Measurements from ENCODE around the gene HLCS. TPM values are rescaled to one million over a fixed set of nuclear protein-coding genes. Genes with fewer than 3 reads are reported as not detected.

HLCS gene
- total RNA-seq, 2 donors from 2014 or later, result 27.2 to 38.6 TPM

- no peak for DNase-seq
- H3K9me3 ChIP-seq, result no peaks in the 10 kb centered on the region
- H3K36me3 ChIP-seq (replicated peaks in 1 of 2; ENCODE audit: insufficient read depth in 1 of 2, low read depth in 2 of 2), result no peaks in the 10 kb centered on the region
- H3K4me1 ChIP-seq, result no peaks in the 10 kb centered on the region
- no peak overlapping the region for H3K27ac ChIP-seq
- intact Hi-C loops (cut with DNase I), result no loop called here
- TF ChIP-seq POLR2A (IDR thresholded peaks at IDR 0.05) (no peak), CTCF (IDR thresholded peaks at IDR 0.05) (no peak)
- 71 to 77% methylated on average over 4 to 6 of the region's 6 CpGs for WGBS, 2 donors
- H3K27me3 ChIP-seq, result no peaks in the 10 kb centered on the region
- ATAC-seq, result no peak
- no peak overlapping the region for H3K4me3 ChIP-seq
These were observed 185.6 kb downstream of the HLCS start for GRCh38 chr21:36780861-36781260.

GRCh38 chr21:36776981-36777617 is 189.4 kb downstream of the HLCS start:
- ATAC-seq (no peak), DNase-seq (peak in 1 of 4 donors; percentile 30)
- intact Hi-C loops (cut with DNase I), result no loop called here
- TF ChIP-seq POLR2A (IDR thresholded peaks at IDR 0.05) (no peak), CTCF (IDR thresholded peaks at IDR 0.05) (no peak)
- no peaks in the 10 kb centered on the region for H3K36me3 ChIP-seq (replicated peaks in 1 of 2; ENCODE audit: insufficient read depth in 1 of 2, low read depth in 2 of 2)
- 63 to 65% methylated on average over 10 of the region's 10 CpGs for WGBS, 2 donors
- no peaks in the 10 kb centered on the region for H3K9me3 ChIP-seq
- no peak overlapping the region for H3K27ac ChIP-seq
- H3K4me1 ChIP-seq, result peaks cover 16% of the 10 kb centered on the region
- no peak overlapping the region for H3K4me3 ChIP-seq
- no peaks in the 10 kb centered on the region for H3K27me3 ChIP-seq

- Histone ChIP-seq H3K27ac (peak overlapping the region in 3 of 4 donors; percentile 39 to 71 (median 64)), H3K4me1 (peaks cover 25% of the 10 kb centered on the region), H3K27me3 (no peaks in the 10 kb centered on the region), H3K4me3 (no peak overlapping the region), H3K36me3 (replicated peaks in 1 of 2; ENCODE audit: insufficient read depth in 1 of 2, low read depth in 2 of 2) (no peaks in the 10 kb centered on the region), H3K9me3 (no peaks in the 10 kb centered on the region)
- WGBS, 2 donors, result 67 to 68% methylated on average over 8 of the region's 8 CpGs
- no peak for TF ChIP-seq CTCF (IDR thresholded peaks at IDR 0.05)
- no peak for TF ChIP-seq POLR2A (IDR thresholded peaks at IDR 0.05)
- DNase-seq, result no peak
- intact Hi-C loops (cut with DNase I), result no loop called here
- ATAC-seq, result no peak
These were observed 192.5 kb downstream of the HLCS start for GRCh38 chr21:36773995-36774394.

GRCh38 chr21:36773117-36773516 is 193.4 kb downstream of the HLCS start:
- no peak for TF ChIP-seq POLR2A (IDR thresholded peaks at IDR 0.05)
- TF ChIP-seq CTCF (IDR thresholded peaks at IDR 0.05), result no peak
- intact Hi-C loops (cut with DNase I), result no loop called here
- no peaks in the 10 kb centered on the region for H3K36me3 ChIP-seq (replicated peaks in 1 of 2; ENCODE audit: insufficient read depth in 1 of 2, low read depth in 2 of 2)
- WGBS, 2 donors, result 9 to 12% methylated on average over 5 of the region's 5 CpGs
- peaks cover 31% of the 10 kb centered on the region for H3K4me1 ChIP-seq
- no peaks in the 10 kb centered on the region for H3K27me3 ChIP-seq
- peak overlapping the region; percentile 7 to 71 (median 52) for H3K27ac ChIP-seq
- no peak overlapping the region for H3K4me3 ChIP-seq
- DNase-seq, result peak; percentile 95 to 98 (median 96)
- H3K9me3 ChIP-seq, result no peaks in the 10 kb centered on the region
- ATAC-seq, result peak; percentile 98

Measured in body of pancreas (tissue), 4 donors.